IMR-90 (cell line): ENCODE measurements around the gene PARL. TPM values are rescaled to one million over a fixed set of nuclear protein-coding genes. Genes with fewer than 3 reads are reported as not detected.
A peak's percentile ranks its signal among the peaks of the same experiment; 100 is the strongest.

Experiments used
- ATAC-seq: fragments of 200-7000 bp; cut with Tn5 transposase; 2 replicates; pipeline ENCODE4 v1.9.1; 2020; ENCODE audit warnings: low read depth, mild to moderate bottlenecking, moderate library complexity
- Bru-seq: library from RNA; stranded (reverse); fragments of 400-500 nt; gene quantifications from one replicate; lab custom pipeline; 2021; lab: Mats Ljungman, UMichigan
- BruChase-seq, 2 experiments: library from RNA; stranded (reverse); fragments of 400-500 nt; gene quantifications; one replicate each; lab custom pipeline; 2021; lab: Mats Ljungman, UMichigan
- BruUV-seq: library from RNA; stranded (reverse); fragments of 400-500 nt; replicated peaks from 2 replicates; lab custom pipeline; 2021; lab: Mats Ljungman, UMichigan
- CTCF ChIA-PET: fragments of 300-600 bp; formaldehyde crosslinking; extraction: SDS; loops from one replicate; lab custom pipeline; 2021; ENCODE audit warnings: antibody characterized with exemption; lab: Yijun Ruan, JAX
- POLR2A ChIA-PET: fragments of 300-600 bp; sonication (Branson Sonifier 250); formaldehyde crosslinking; loops from one replicate; lab custom pipeline; 2022; ENCODE audit warnings: antibody characterized with exemption; ENCODE audit not compliant: unreplicated experiment; lab: Charles Lee
- DNase-seq: peaks from one replicate; pipeline ENCODE4 v3.0.0; 2013
- H2AFZ ChIP-seq: replicated peaks from 2 replicates; pipeline ENCODE3; 2013; ENCODE audit warnings: low read length, mild to moderate bottlenecking; ENCODE audit not compliant: poor library complexity
- H2AK5ac ChIP-seq: 2 replicates; pipeline ENCODE4 v1.6.1; 2013; ENCODE audit warnings: low read depth, low read length, inconsistent platforms
- H2AK9ac ChIP-seq: replicated peaks from 2 replicates; pipeline ENCODE3; 2013; ENCODE audit warnings: mild to moderate bottlenecking, low read depth, low read length, moderate library complexity; ENCODE audit not compliant: poor library complexity
- H2BK120ac ChIP-seq: 2 replicates; pipeline ENCODE4 v1.6.1; 2013; ENCODE audit warnings: low read depth, low read length, inconsistent platforms
- H2BK15ac ChIP-seq: 3 replicates; pipeline ENCODE4 v1.6.1; 2013; ENCODE audit warnings: low read depth, low read length, inconsistent platforms
- H2BK20ac ChIP-seq: 2 replicates; pipeline ENCODE4 v1.6.1; 2013; ENCODE audit warnings: low read depth, mild to moderate bottlenecking, inconsistent platforms, low read length, moderate library complexity
- H2BK5ac ChIP-seq: 2 replicates; pipeline ENCODE4 v1.6.1; 2013; ENCODE audit warnings: mild to moderate bottlenecking, low read depth, low read length, inconsistent platforms; ENCODE audit not compliant: poor library complexity, severe bottlenecking
- H3K14ac ChIP-seq: replicated peaks from 2 replicates; pipeline ENCODE4 v1.6.1; 2013; ENCODE audit warnings: low read depth, low read length, inconsistent platforms
- H3K18ac ChIP-seq: 2 replicates; pipeline ENCODE4 v1.6.1; 2013; ENCODE audit warnings: low read depth, low read length, control low read depth
- H3K23ac ChIP-seq: 2 replicates; pipeline ENCODE4 v1.6.1; 2013; ENCODE audit warnings: low read depth, low read length, inconsistent platforms
- H3K27ac ChIP-seq: 2 replicates; pipeline ENCODE4 v1.5.1; 2013; ENCODE audit warnings: mild to moderate bottlenecking, control low read depth, low read length; ENCODE audit not compliant: insufficient read depth
- H3K27me3 ChIP-seq: 2 replicates; pipeline ENCODE4 v1.6.1; 2013; ENCODE audit warnings: low read length; ENCODE audit not compliant: control insufficient read depth, insufficient read depth
- H3K36me3 ChIP-seq: 2 replicates; pipeline ENCODE4 v1.6.1; 2013; ENCODE audit warnings: low read length, mixed read lengths; ENCODE audit not compliant: control insufficient read depth, insufficient read depth
- H3K4ac ChIP-seq: 2 replicates; pipeline ENCODE4 v1.6.1; 2013; ENCODE audit warnings: low read depth, low read length, inconsistent platforms
- H3K4me1 ChIP-seq: 2 replicates; pipeline ENCODE4 v1.6.1; 2013; ENCODE audit warnings: low read length, mixed read lengths; ENCODE audit not compliant: control insufficient read depth, insufficient read depth
- H3K4me2 ChIP-seq: 2 replicates; pipeline ENCODE4 v1.6.1; 2013; ENCODE audit warnings: low read depth, mild to moderate bottlenecking, control low read depth, low read length, moderate library complexity
- H3K4me3 ChIP-seq: 2 replicates; pipeline ENCODE4 v1.5.1; 2013; ENCODE audit warnings: low read depth, mild to moderate bottlenecking, control low read depth, low read length, moderate library complexity; ENCODE audit not compliant: insufficient read depth
- H3K56ac ChIP-seq: 2 replicates; pipeline ENCODE4 v1.6.1; 2013; ENCODE audit warnings: low read length, inconsistent platforms; ENCODE audit not compliant: insufficient read depth; ENCODE audit errors: extremely low read depth
- H3K79me1 ChIP-seq, 2 experiments: 2 replicates each; pipeline ENCODE4 v1.6.1; 2013; ENCODE audit warnings: low read length in 2 of 2, inconsistent platforms in 1 of 2, low read depth in 1 of 2
- H3K9ac ChIP-seq: 2 replicates; pipeline ENCODE4 v1.6.1; 2013; ENCODE audit warnings: low read depth, low read length, control low read depth
- H3K9me1 ChIP-seq: 2 replicates; pipeline ENCODE4 v1.6.1; 2013; ENCODE audit warnings: low read length, inconsistent platforms; ENCODE audit not compliant: insufficient read depth
- H3K9me3 ChIP-seq: 2 replicates; pipeline ENCODE4 v1.6.1; 2013; ENCODE audit warnings: low read length; ENCODE audit not compliant: control insufficient read depth, insufficient read depth
- H4K20me1 ChIP-seq: 2 replicates; pipeline ENCODE4 v1.6.1; 2013; ENCODE audit warnings: low read length, inconsistent platforms; ENCODE audit not compliant: insufficient read depth
- H4K5ac ChIP-seq: 2 replicates; pipeline ENCODE4 v1.6.1; 2013; ENCODE audit warnings: mild to moderate bottlenecking, low read depth, low read length, control low read depth
- H4K8ac ChIP-seq, 2 experiments: 2 replicates each; pipeline ENCODE4 v1.6.1; 2013; ENCODE audit warnings: low read depth in 2 of 2, low read length in 2 of 2, control low read depth in 1 of 2, inconsistent platforms in 1 of 2
- H4K91ac ChIP-seq: 2 replicates; pipeline ENCODE4 v1.6.1; 2013; ENCODE audit warnings: low read depth, low read length, inconsistent platforms; ENCODE audit not compliant: insufficient read depth
- BHLHE40 ChIP-seq: fragments of 150-350 bp; IDR thresholded peaks from 2 replicates; pipeline ENCODE4 v1.6.1; 2016; ENCODE audit warnings: mild to moderate bottlenecking, low read depth, low read length
- CEBPB ChIP-seq: IDR thresholded peaks from 2 replicates; pipeline ENCODE4 v1.6.1; 2012; ENCODE audit warnings: low read depth, low read length, improper control_type of control experiment
- MAZ ChIP-seq: IDR thresholded peaks from 2 replicates; pipeline ENCODE4 v1.6.1; 2012; ENCODE audit warnings: low read depth, mild to moderate bottlenecking, low read length, improper control_type of control experiment, moderate library complexity, borderline replicate concordance
- MXI1 ChIP-seq: IDR thresholded peaks from 2 replicates; pipeline ENCODE4 v1.6.1; 2012; ENCODE audit warnings: low read depth, mild to moderate bottlenecking, low read length, moderate library complexity, borderline replicate concordance
- NFE2L2 ChIP-seq: fragments of 150-350 bp; IDR thresholded peaks from 2 replicates; pipeline ENCODE4 v1.6.1; 2016; ENCODE audit warnings: low read depth, mild to moderate bottlenecking, low read length
- POLR2A ChIP-seq: IDR thresholded peaks from 2 replicates; pipeline ENCODE4 v1.6.1; 2012; ENCODE audit warnings: mild to moderate bottlenecking, low read depth, low read length
- RFX5 ChIP-seq: IDR thresholded peaks from 2 replicates; pipeline ENCODE4 v1.8.0; 2012; ENCODE audit warnings: low read depth, mild to moderate bottlenecking, low read length, moderate library complexity
- SMC3 ChIP-seq: fragments of 150-350 bp; IDR thresholded peaks from 2 replicates; pipeline ENCODE4 v1.6.1; 2016; ENCODE audit warnings: low read depth, mild to moderate bottlenecking, antibody characterized with exemption, low read length, moderate library complexity
- WGBS, 2 experiments: methylation state at CpG; one replicate each; pipeline versions ENCODE4 v1.1.5 to v1.1.7; 2013; ENCODE audit warnings: missing lambda C conversion rate in 2 of 2; ENCODE audit not compliant: insufficient read length in 1 of 2; ENCODE audit errors: extremely low coverage in 2 of 2; 5-methylcytosine and 5-hydroxymethylcytosine counted together
- dilution Hi-C: fragments of 300-500 bp; cut with HindIII; formaldehyde crosslinking; loops from one replicate; pipeline ENCODE4 v1.14.3; 2018; ENCODE audit warnings: low sequenced_read_pairs; ENCODE audit not compliant: unreplicated experiment
- in situ Hi-C: fragments of 300-500 bp; cut with MboI; formaldehyde crosslinking; loops from 3 replicates; pipeline ENCODE4 v1.14.3; 2019; ENCODE audit warnings: low sequenced_read_pairs, inconsistent platforms, mixed read lengths
- intact Hi-C: fragments of 100-400 bp; cut with micrococcal nuclease; formaldehyde crosslinking; loops from 2 replicates; pipeline ENCODE4 v1.10.0; 2022
- long read RNA-seq: library from polyadenylated mRNA; unstranded; transcript quantifications from one replicate; pipeline ENCODE4 v2.0.0, GENCODE V29; 2021; ENCODE audit not compliant: unreplicated experiment
- polyA plus RNA-seq, 3 experiments: library from polyadenylated mRNA; depleted of rRNA; stranded (reverse); fragments of >200 nt; gene quantifications; 2 replicates each; pipeline ENCODE4 v1.2.3, GENCODE V29; 2012; ENCODE audit warnings: low replicate concordance in 1 of 3
- total RNA-seq: library from RNA; depleted of rRNA; stranded (reverse); fragments of >200 nt; gene quantifications from 2 replicates; pipeline ENCODE4 v1.2.3, GENCODE V29; 2012; rRNA removed
- TF ChIP-seq, protein P1 (sequence below): conservative IDR thresholded peaks from 2 replicates; pipeline ENCODE4 v1.5.1; 2012; ENCODE audit warnings: mild to moderate bottlenecking, low read depth, low read length, improper control_type of control experiment
- TF ChIP-seq, protein P2 (sequence below): fragments of 150-350 bp; IDR thresholded peaks from 2 replicates; pipeline ENCODE4 v1.6.1; 2017; ENCODE audit warnings: mild to moderate bottlenecking, antibody characterized with exemption, low read length, low read depth

Gene PARL, protein sequence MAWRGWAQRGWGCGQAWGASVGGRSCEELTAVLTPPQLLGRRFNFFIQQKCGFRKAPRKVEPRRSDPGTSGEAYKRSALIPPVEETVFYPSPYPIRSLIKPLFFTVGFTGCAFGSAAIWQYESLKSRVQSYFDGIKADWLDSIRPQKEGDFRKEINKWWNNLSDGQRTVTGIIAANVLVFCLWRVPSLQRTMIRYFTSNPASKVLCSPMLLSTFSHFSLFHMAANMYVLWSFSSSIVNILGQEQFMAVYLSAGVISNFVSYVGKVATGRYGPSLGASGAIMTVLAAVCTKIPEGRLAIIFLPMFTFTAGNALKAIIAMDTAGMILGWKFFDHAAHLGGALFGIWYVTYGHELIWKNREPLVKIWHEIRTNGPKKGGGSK
- 35.5 and 44.2 TPM in 2 replicates for total RNA-seq
- 35.3 and 42.6 TPM in 2 replicates for polyA plus RNA-seq (2012; rRNA removed)
- polyA plus RNA-seq (2012; cell fraction: cytosol; rRNA removed) = 14.2 and 43.1 TPM in 2 replicates
- polyA plus RNA-seq (2012; cell fraction: nucleus; rRNA removed; ENCODE audit: low replicate concordance) = 4.2 and 22.8 TPM in 2 replicates
- percentile 84 among the genes with signal in this experiment for Bru-seq, nascent RNA
- BruChase-seq, experiment 1, labeled RNA remaining after a 6-hour chase = percentile 85 among the genes with signal in this experiment
- percentile 84 among the genes with signal in this experiment for BruChase-seq, experiment 2, labeled RNA remaining after a 2-hour chase
- long read RNA-seq, transcript PARL-201 (9 exons, 1,240 nt) = minor isoform, 9 of 50 reads
- long read RNA-seq, transcript PARL-202 (10 exons, 1,414 nt) = major isoform, 30 of 50 reads
- long read RNA-seq, partial matches to known transcripts = 1 of 50 reads
- long read RNA-seq, other reads (novel, unspliced or antisense) = 7 of 50 reads

DNA sequence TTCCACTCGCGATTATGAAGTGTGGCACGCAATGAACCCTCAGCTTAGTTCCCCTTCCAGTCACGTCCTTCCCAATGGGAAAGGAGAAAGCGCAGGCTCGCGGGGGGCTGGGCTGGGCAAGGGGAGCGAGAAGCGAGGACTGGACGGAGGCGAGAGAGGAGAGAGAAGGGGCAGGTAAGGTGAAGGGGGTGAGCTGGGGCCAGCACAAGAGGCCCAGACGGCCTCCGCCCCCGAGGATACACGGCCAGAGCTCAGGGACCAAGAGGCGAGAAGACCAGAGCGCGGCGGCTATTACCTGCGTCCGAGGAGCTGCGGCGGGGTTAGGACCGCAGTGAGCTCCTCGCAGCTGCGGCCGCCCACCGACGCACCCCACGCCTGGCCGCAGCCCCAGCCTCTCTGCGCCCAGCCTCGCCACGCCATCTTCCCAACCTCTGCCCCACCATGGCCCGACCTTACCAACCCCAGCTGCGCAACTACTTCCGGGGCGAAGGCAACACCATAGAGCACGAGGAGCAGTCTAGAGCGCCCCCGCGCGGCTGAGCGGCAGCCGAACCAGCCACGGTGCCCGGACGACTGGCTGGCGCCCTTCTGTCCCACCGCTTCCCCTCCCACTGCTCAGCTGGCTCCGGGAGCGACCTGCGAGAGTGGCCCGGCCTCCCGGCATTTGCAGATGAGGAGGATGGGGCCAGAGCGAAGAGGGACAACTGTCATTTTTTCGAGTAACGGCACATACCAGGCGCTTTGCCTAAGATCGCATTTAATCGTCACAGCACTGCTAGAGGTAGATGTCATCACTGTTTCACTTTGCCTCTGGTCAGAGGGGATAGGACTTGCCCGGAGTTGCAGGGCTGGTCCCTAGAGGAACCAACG is at the start of gene PARL:
PARL (minus strand) TSS at position 454 of the 870 bp plus-strand sequence; CDS start at position 420, 34 bp downstream.
- Histone ChIP-seq H3K14ac (peak within 1 kb of the TSS; percentile 84), H2BK20ac (peak within 1 kb of the TSS; percentile 20), H3K4me1 (peaks cover 4% of the 10 kb centered on the region; the same call in 1 of the 2 replicates), H2AK5ac (peak within 1 kb of the TSS; percentile 70), H3K9me3 (no peaks in the 10 kb centered on the region), H4K5ac (peak within 1 kb of the TSS; percentile 68), H3K9me1 (no peaks in the 10 kb centered on the region), H3K79me1 (peaks cover 0 to 33% of the 10 kb centered on the region in 2 experiments; a peak in 2 of 4 replicates), H3K4ac (peak within 1 kb of the TSS; percentile 70), H3K23ac (peak within 1 kb of the TSS; percentile 84), H4K8ac (peak within 1 kb of the TSS; percentile 73 to 91), H3K4me2 (peak within 1 kb of the TSS; percentile 88), H2BK120ac (peak within 1 kb of the TSS; percentile 69), H2AFZ (peak within 1 kb of the TSS; percentile 96), H3K36me3 (no peaks in the 10 kb centered on the region), H2BK15ac (peak within 1 kb of the TSS; percentile 13; the same call in 1 of the 3 replicates), H4K20me1 (peaks cover 12% of the 10 kb centered on the region), H2AK9ac (peak within 1 kb of the TSS; percentile 96), H4K91ac (peak within 1 kb of the TSS; percentile 60), H3K4me3 (peak within 1 kb of the TSS; percentile 90), H3K9ac (peak within 1 kb of the TSS; percentile 88), H3K27me3 (peaks cover 8% of the 10 kb centered on the region), H3K27ac (peak within 1 kb of the TSS; percentile 81), H2BK5ac (peak within 1 kb of the TSS; percentile 67), H3K18ac (peak within 1 kb of the TSS; percentile 35), H3K56ac (peak within 1 kb of the TSS; percentile 54)
- in situ Hi-C loops (no loop called here), intact Hi-C loops (loop anchor here (1.0 to 10.0 kb wide), 5 partner anchors 59 to 760 kb away; partner anchors contain the start of gene MAP6D1), dilution Hi-C loops (no loop called here)
- ChIA-PET CTCF (interaction anchor here (0.5 to 1.4 kb wide), 10 partner anchors 11 to 461 kb away, joined by 3 to 7 read pairs (median 4); partner anchors contain the start of gene MAP6D1), POLR2A (no interaction called here)
- DNase-seq (peak; percentile 81), ATAC-seq (peak; percentile 98)
- no TSS peak for BruUV-seq
- WGBS, 2 experiments = 2% methylated on average over 34 of the region's 63 CpGs; no CpG with 5 or more reads in 1 of the 2 experiments
- TF ChIP-seq, protein P1, sequence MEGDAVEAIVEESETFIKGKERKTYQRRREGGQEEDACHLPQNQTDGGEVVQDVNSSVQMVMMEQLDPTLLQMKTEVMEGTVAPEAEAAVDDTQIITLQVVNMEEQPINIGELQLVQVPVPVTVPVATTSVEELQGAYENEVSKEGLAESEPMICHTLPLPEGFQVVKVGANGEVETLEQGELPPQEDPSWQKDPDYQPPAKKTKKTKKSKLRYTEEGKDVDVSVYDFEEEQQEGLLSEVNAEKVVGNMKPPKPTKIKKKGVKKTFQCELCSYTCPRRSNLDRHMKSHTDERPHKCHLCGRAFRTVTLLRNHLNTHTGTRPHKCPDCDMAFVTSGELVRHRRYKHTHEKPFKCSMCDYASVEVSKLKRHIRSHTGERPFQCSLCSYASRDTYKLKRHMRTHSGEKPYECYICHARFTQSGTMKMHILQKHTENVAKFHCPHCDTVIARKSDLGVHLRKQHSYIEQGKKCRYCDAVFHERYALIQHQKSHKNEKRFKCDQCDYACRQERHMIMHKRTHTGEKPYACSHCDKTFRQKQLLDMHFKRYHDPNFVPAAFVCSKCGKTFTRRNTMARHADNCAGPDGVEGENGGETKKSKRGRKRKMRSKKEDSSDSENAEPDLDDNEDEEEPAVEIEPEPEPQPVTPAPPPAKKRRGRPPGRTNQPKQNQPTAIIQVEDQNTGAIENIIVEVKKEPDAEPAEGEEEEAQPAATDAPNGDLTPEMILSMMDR = peak; percentile 94
- TF ChIP-seq MXI1 (peak; percentile 81; the same call in 1 of the 2 replicates), NFE2L2 (no peak), MAZ (peak; percentile 76; the same call in 1 of the 2 replicates), RFX5 (no peak), POLR2A (no peak), CEBPB (peak; percentile 26; the same call in 1 of the 2 replicates), BHLHE40 (peak; percentile 17; the same call in 1 of the 2 replicates), SMC3 (peak; percentile 54)
- TF ChIP-seq, protein P2, sequence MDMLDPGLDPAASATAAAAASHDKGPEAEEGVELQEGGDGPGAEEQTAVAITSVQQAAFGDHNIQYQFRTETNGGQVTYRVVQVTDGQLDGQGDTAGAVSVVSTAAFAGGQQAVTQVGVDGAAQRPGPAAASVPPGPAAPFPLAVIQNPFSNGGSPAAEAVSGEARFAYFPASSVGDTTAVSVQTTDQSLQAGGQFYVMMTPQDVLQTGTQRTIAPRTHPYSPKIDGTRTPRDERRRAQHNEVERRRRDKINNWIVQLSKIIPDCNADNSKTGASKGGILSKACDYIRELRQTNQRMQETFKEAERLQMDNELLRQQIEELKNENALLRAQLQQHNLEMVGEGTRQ = peak; percentile 37; the same call in 1 of the 2 replicates
